Mesenchymal stem cell (in vitro differentiated cells and primary cell): ENCODE measurements around the gene ST7L.

ENCODE experiments used
- DNase-seq: peaks from one replicate; pipeline ENCODE4 v3.0.0-alpha.2; 2013
- H2AFZ ChIP-seq: one replicate; pipeline ENCODE4 v1.6.1; 2013; ENCODE audit warnings: low read depth, mild to moderate bottlenecking, control low read depth, inconsistent platforms, low read length, moderate library complexity
- H2AK5ac ChIP-seq: 2 replicates; pipeline ENCODE4 v1.6.1; 2013; ENCODE audit warnings: low read length, moderate library complexity, mild to moderate bottlenecking, inconsistent platforms; ENCODE audit not compliant: severe bottlenecking
- H2BK120ac ChIP-seq: one replicate; pipeline ENCODE4 v1.6.1; 2013; ENCODE audit warnings: low read depth, mild to moderate bottlenecking, inconsistent platforms, low read length, moderate library complexity
- H2BK12ac ChIP-seq, 2 experiments: one replicate each; pipeline ENCODE4 v1.6.1; 2013; ENCODE audit warnings: inconsistent platforms in 2 of 2, low read length in 2 of 2, mild to moderate bottlenecking in 2 of 2, moderate library complexity in 2 of 2, control low read depth in 1 of 2
- H2BK15ac ChIP-seq: one replicate; pipeline ENCODE4 v1.6.1; 2013; ENCODE audit warnings: mild to moderate bottlenecking, low read depth, inconsistent platforms; ENCODE audit not compliant: poor library complexity, severe bottlenecking
- H2BK5ac ChIP-seq: 2 replicates; pipeline ENCODE4 v1.6.1; 2013; ENCODE audit warnings: low read depth, mild to moderate bottlenecking, low read length, control low read depth, inconsistent platforms; ENCODE audit not compliant: poor library complexity, severe bottlenecking
- H3K14ac ChIP-seq, 2 experiments: one replicate each; pipeline ENCODE4 v1.6.1; 2013; ENCODE audit warnings: inconsistent platforms in 2 of 2, low read length in 2 of 2, control low read depth in 1 of 2, mild to moderate bottlenecking in 1 of 2, moderate library complexity in 1 of 2
- H3K18ac ChIP-seq, 2 experiments: one replicate each; pipeline ENCODE4 v1.6.1; 2013; ENCODE audit warnings: inconsistent platforms in 2 of 2, low read length in 2 of 2, control low read depth in 1 of 2, low read depth in 1 of 2, mild to moderate bottlenecking in 1 of 2
- H3K23ac ChIP-seq, 2 experiments: one replicate each; pipeline ENCODE4 v1.6.1; 2013; ENCODE audit warnings: inconsistent platforms in 2 of 2, low read length in 2 of 2, mild to moderate bottlenecking in 2 of 2, moderate library complexity in 2 of 2, control low read depth in 1 of 2
- H3K27ac ChIP-seq: 2 replicates; pipeline ENCODE4 v1.5.1; 2013; ENCODE audit warnings: mild to moderate bottlenecking, moderate library complexity, low read length, control low read depth, inconsistent platforms; ENCODE audit not compliant: poor library complexity, severe bottlenecking
- H3K27me3 ChIP-seq, 2 experiments: 2 replicates each; pipeline versions ENCODE4 v1.6.1 to v1.7.0; 2013; ENCODE audit warnings: low read length in 2 of 2, mild to moderate bottlenecking in 2 of 2, moderate library complexity in 2 of 2, control low read depth in 1 of 2, inconsistent platforms in 1 of 2; ENCODE audit not compliant: control insufficient read depth in 1 of 2, insufficient read depth in 1 of 2
- H3K36me3 ChIP-seq, 2 experiments: 2 replicates each; pipeline versions ENCODE4 v1.6.1 to v1.7.0; 2013; ENCODE audit warnings: low read length in 2 of 2, control low read depth in 1 of 2, inconsistent platforms in 1 of 2, low read depth in 1 of 2, mild to moderate bottlenecking in 1 of 2; ENCODE audit not compliant: insufficient read depth in 2 of 2, control insufficient read depth in 1 of 2
- H3K4ac ChIP-seq, 2 experiments: one replicate each; pipeline ENCODE4 v1.6.1; 2013; ENCODE audit warnings: inconsistent platforms in 2 of 2, low read length in 2 of 2, mild to moderate bottlenecking in 2 of 2, moderate library complexity in 2 of 2, control low read depth in 1 of 2, low read depth in 1 of 2
- H3K4me1 ChIP-seq: 2 replicates; pipeline ENCODE4 v1.6.1; 2013; ENCODE audit warnings: low read depth, low read length, control low read depth; ENCODE audit not compliant: control insufficient read depth, insufficient read depth
- H3K4me2 ChIP-seq: 2 replicates; pipeline ENCODE4 v1.6.1; 2013; ENCODE audit warnings: low read length, mild to moderate bottlenecking, inconsistent platforms; ENCODE audit not compliant: poor library complexity, severe bottlenecking
- H3K4me3 ChIP-seq, 2 experiments: 2 replicates each; pipeline versions ENCODE4 v1.5.1 to v1.7.0; 2013; ENCODE audit warnings: low read length in 2 of 2, mild to moderate bottlenecking in 2 of 2, control low read depth in 1 of 2, low read depth in 1 of 2; ENCODE audit not compliant: insufficient read depth in 1 of 2
- H3K79me1 ChIP-seq: replicated peaks from 2 replicates; pipeline ENCODE4 v1.6.1; 2013; ENCODE audit warnings: mild to moderate bottlenecking, control low read depth, low read length, inconsistent platforms; ENCODE audit not compliant: poor library complexity, severe bottlenecking
- H3K9ac ChIP-seq: 2 replicates; pipeline ENCODE4 v1.7.0; 2013; ENCODE audit warnings: mild to moderate bottlenecking, low read length, moderate library complexity
- H3K9me3 ChIP-seq: 2 replicates; pipeline ENCODE4 v1.7.0; 2013; ENCODE audit warnings: mild to moderate bottlenecking, low read length; ENCODE audit not compliant: control insufficient read depth
- H4K8ac ChIP-seq: one replicate; pipeline ENCODE4 v1.6.1; 2013; ENCODE audit warnings: inconsistent platforms, mild to moderate bottlenecking, low read length, moderate library complexity
- H4K91ac ChIP-seq: one replicate; pipeline ENCODE4 v1.6.1; 2013; ENCODE audit warnings: mild to moderate bottlenecking, low read length, inconsistent platforms
- WGBS: methylation state at CpG from one replicate; pipeline ENCODE4 v1.1.7; 2013; ENCODE audit warnings: mixed read lengths; 5-methylcytosine and 5-hydroxymethylcytosine counted together

ST7L gene

DNA sequence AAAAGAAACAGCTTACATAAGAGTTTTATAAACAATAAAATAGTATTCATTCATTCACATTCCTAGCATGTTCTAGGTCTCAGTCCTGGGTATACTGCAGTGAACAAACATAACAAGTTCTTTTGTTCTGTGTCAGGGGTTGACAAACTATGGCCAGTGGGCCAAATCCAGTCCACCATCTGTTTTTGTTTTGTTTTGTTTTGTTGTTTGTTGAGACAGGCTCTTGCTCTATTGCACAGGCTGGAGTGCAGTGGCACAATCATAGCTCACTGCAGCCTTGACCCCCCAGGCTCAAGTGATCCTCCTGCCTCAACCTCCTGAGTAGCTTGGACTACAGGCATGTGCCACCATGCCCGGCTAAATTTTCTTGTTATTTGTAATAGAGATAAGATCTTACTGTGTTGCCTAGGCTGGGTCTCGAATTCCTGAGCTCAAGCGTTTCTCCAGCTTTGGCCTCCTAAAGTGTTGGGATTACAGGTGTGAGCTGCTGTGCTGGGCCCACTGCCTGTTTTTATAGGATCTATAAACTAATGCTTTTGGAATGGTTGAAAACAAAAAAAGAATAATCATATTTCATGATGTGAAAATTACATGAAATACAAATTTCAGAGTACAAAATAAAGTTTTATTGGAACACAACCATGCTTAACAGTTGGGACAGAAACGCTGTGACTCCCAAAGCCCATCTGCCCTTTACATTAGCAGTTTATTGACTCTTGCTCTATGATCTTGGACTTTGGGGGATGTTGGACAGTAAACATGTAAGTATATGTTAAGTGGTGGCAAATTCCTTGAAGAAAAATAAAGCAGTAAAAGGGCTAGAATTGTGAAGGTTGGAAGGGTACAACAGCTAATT lies 18.5 kb upstream of the ST7L start:
- H3K9me3 ChIP-seq, result no peaks in the 10 kb centered on the region
- DNase-seq, result no peak
- peak overlapping the region; percentile 82 for H3K27ac ChIP-seq
- H2AK5ac ChIP-seq, result no peak overlapping the region
- H4K8ac ChIP-seq, result no peak overlapping the region
- no peak overlapping the region for H2BK12ac ChIP-seq
- H4K91ac ChIP-seq, result no peak overlapping the region
- H2AFZ ChIP-seq, result no peak overlapping the region
- H3K4me1 ChIP-seq, result peaks cover 6% of the 10 kb centered on the region
- peak overlapping the region; percentile 77 for H3K9ac ChIP-seq
- no peaks in the 10 kb centered on the region for H3K79me1 ChIP-seq
- no peak overlapping the region for H3K23ac ChIP-seq
- H3K36me3 ChIP-seq, result peaks cover 0 to 5% of the 10 kb centered on the region in 2 experiments
- no peak overlapping the region for H3K18ac ChIP-seq
- no peak overlapping the region for H2BK120ac ChIP-seq
- H3K14ac ChIP-seq, result no peak overlapping the region
- no peaks in the 10 kb centered on the region for H3K27me3 ChIP-seq
- WGBS, result 92% methylated on average over 4 of the region's 4 CpGs
- no peak overlapping the region for H2BK5ac ChIP-seq
- peak overlapping the region in 1 of 2 experiments; percentile 26 for H3K4ac ChIP-seq
- no peak overlapping the region for H2BK15ac ChIP-seq
- H3K4me3 ChIP-seq, result no peak overlapping the region
- H3K4me2 ChIP-seq, result no peak overlapping the region

DNA sequence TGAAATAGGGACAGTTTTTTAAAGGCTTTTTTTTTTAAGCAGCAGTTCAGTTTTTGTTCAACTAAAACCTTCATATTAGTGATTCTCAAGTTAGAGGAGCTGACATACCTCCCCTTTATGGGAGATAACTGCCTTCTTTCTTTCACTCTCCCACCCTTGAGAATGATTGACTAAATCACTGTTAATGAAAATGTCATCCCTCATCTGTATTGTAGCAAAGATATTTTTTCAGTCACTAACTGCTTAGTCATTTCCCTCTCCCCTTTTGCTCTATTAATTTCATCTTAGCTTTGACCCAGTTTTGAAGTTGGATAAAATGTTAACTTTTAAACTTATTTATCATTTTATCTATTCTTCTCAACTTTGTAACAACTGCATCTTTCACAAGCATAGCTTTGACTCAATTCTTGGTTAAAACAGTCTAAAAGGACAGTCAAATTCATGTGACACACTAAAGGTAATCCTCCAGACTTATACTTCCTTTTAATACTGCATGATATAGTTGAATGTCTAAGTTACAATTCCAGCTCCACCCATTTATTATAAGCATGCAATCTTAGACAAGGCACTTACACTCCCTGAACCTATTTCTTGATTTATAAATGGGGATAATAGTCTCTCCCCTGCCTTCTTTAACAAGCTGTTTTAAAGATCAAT lies 17.8 kb upstream of the ST7L start:
- Histone ChIP-seq H3K9me3 (no peaks in the 10 kb centered on the region), H4K8ac (no peak overlapping the region), H3K79me1 (no peaks in the 10 kb centered on the region), H2BK5ac (no peak overlapping the region), H3K23ac (no peak overlapping the region), H3K4me2 (no peak overlapping the region), H3K27me3 (no peaks in the 10 kb centered on the region), H3K27ac (peak overlapping the region; percentile 82), H3K36me3 (peaks cover 0 to 10% of the 10 kb centered on the region in 2 experiments), H4K91ac (no peak overlapping the region), H3K14ac (no peak overlapping the region), H2AFZ (no peak overlapping the region), H3K4ac (no peak overlapping the region), H3K4me3 (no peak overlapping the region), H2BK12ac (no peak overlapping the region), H2AK5ac (no peak overlapping the region), H3K4me1 (peaks cover 6% of the 10 kb centered on the region), H2BK120ac (no peak overlapping the region), H3K18ac (no peak overlapping the region), H2BK15ac (no peak overlapping the region), H3K9ac (peak overlapping the region; percentile 77)
- DNase-seq, result no peak

DNA sequence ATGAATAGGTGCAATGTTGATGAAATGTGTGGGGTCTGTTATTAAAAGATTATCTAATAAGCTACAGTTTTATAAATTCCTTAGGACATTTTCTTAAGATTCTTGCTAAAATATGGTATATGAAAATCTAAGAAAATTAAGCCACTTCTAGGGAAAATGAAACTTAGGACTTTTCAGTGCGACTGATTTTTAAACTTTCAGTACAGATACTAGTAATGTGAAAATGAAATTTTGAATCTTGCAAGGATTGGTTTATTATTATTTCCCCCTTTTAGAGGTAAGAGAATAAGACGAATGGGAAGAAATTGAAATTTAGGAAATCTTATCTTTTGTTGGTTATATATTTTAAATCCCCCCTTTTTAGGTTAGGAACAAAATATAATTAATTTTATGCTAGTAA lies 17.1 kb upstream of the ST7L start:
- no peak overlapping the region for H2BK12ac ChIP-seq
- no peak overlapping the region for H2BK15ac ChIP-seq
- H3K23ac ChIP-seq, result no peak overlapping the region
- H3K9me3 ChIP-seq, result no peaks in the 10 kb centered on the region
- no peak overlapping the region for H2AK5ac ChIP-seq
- no peak overlapping the region for H2BK120ac ChIP-seq
- no peak overlapping the region for H4K8ac ChIP-seq
- no peaks in the 10 kb centered on the region for H3K79me1 ChIP-seq
- H3K18ac ChIP-seq, result no peak overlapping the region
- peaks cover 6% of the 10 kb centered on the region for H3K4me1 ChIP-seq
- peaks cover 0 to 16% of the 10 kb centered on the region in 2 experiments for H3K36me3 ChIP-seq
- H2BK5ac ChIP-seq, result no peak overlapping the region
- H3K4me2 ChIP-seq, result no peak overlapping the region
- H3K27ac ChIP-seq, result peak overlapping the region; percentile 76
- no peak overlapping the region for H3K14ac ChIP-seq
- no peak overlapping the region for H4K91ac ChIP-seq
- H3K27me3 ChIP-seq, result no peaks in the 10 kb centered on the region
- H3K4me3 ChIP-seq, result no peak overlapping the region
- DNase-seq, result no peak
- H2AFZ ChIP-seq, result no peak overlapping the region
- H3K9ac ChIP-seq, result peak overlapping the region; percentile 77
- WGBS, result 78% methylated on average over 1 of the region's 2 CpGs
- no peak overlapping the region for H3K4ac ChIP-seq

DNA sequence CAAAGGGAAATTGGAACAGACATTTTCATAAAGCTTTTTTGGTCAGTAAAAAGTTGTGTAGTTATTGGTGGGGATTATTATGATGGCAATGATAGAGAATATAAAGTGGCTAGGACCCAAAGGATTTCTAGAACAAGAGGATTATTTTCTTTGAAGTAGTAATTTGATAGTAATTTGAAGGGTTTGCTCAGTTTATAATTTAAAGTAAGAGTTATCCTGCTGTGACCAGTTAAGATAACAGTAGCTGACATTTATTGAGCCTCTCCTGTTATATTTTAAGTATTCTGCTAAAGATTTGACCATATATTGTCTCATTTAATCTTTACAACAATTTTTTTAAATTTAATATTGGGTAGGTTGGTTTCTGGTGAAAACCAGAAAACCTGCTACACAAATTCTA lies 15.4 kb upstream of the ST7L start:
- Histone ChIP-seq H4K8ac (no peak overlapping the region), H3K4ac (no peak overlapping the region), H2BK5ac (no peak overlapping the region), H2BK120ac (no peak overlapping the region), H3K4me1 (peaks cover 6% of the 10 kb centered on the region), H2BK12ac (no peak overlapping the region), H3K79me1 (no peaks in the 10 kb centered on the region), H3K36me3 (peaks cover 3 to 25% of the 10 kb centered on the region in 2 experiments), H3K23ac (no peak overlapping the region), H3K9me3 (no peaks in the 10 kb centered on the region), H3K18ac (no peak overlapping the region), H3K9ac (no peak overlapping the region), H3K14ac (no peak overlapping the region), H3K4me3 (no peak overlapping the region), H2BK15ac (no peak overlapping the region), H3K27ac (peak overlapping the region; percentile 76), H4K91ac (no peak overlapping the region), H3K4me2 (no peak overlapping the region), H3K27me3 (no peaks in the 10 kb centered on the region), H2AK5ac (no peak overlapping the region), H2AFZ (no peak overlapping the region)
- DNase-seq, result no peak
